BE2C (cell line): Measurements from ENCODE around the gene COL27A1.

Source experiments
- DNase-seq: peaks from one replicate; pipeline ENCODE4 v3.0.0-alpha.2; 2020
- H3K27me3 ChIP-seq: fragments of 250-450 bp; sonication (Bioruptor Pico); 2 replicates; pipeline ENCODE4 v1.5.1; 2020; ENCODE audit warnings: mild to moderate bottlenecking
- H3K36me3 ChIP-seq: fragments of 250-450 bp; sonication (Bioruptor Pico); 2 replicates; pipeline ENCODE4 v1.5.1; 2020; ENCODE audit warnings: mild to moderate bottlenecking
- H3K4me1 ChIP-seq: fragments of 250-450 bp; sonication (Bioruptor Pico); 2 replicates; pipeline ENCODE4 v1.5.1; 2020
- H3K4me3 ChIP-seq: 2 replicates; pipeline ENCODE4 v1.5.1; 2011; ENCODE audit warnings: low read depth, low read length
- H3K9me3 ChIP-seq: fragments of 250-450 bp; sonication (Bioruptor Pico); 2 replicates; pipeline ENCODE4 v1.5.1; 2020
- CTCF ChIP-seq: IDR thresholded peaks from 2 replicates; pipeline ENCODE4 v1.5.1; 2012; ENCODE audit warnings: mild to moderate bottlenecking, low read depth, low read length

COL27A1 gene

DNA sequence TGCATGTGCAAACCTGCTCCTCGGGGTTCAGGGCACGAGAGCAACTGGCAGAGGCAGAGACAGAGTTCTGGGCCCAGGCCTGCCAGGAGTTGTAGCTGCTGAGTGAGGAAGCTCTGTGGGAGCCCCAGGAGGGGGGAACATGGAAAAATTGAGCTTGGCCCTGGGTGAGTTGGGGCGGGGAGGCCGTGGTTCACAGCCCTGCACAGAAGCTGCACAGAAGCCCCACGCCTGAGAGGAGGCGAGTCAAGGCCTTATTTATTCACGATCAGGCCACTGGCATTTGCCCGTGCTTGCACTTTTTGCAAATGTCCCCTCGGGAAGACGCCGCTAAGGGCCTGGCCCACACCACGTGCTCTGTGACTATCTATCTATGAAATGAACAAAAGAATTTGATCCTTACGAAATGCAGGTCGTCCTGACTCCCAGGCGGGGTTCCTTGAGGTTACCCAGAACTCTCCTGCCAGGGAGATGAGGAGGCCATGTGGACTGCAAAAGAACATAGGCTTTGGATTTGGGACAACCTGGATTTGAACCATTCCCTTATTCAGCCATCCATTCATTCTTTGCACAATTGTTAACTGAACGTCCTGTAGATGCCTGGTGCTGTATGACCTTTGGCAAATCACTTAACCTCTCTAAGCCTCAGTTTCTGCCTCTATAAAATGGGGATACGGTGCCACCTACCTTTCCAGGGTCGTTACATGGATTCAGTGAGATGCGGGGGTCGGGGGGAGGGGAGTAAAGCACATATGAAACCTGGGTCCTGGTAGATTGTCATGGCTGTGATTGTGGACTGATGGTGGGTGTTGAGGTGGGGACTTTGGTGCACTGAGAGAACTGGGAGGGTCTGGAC, 17.9 kb downstream of the COL27A1 start:
- H3K4me1 ChIP-seq: peaks cover 11% of the 10 kb centered on the region
- DNase-seq: no peak
- no peaks in the 10 kb centered on the region for H3K36me3 ChIP-seq
- no peak for TF ChIP-seq CTCF
- no peaks in the 10 kb centered on the region for H3K27me3 ChIP-seq
- no peaks in the 10 kb centered on the region for H3K9me3 ChIP-seq
- no peak overlapping the region for H3K4me3 ChIP-seq

DNA sequence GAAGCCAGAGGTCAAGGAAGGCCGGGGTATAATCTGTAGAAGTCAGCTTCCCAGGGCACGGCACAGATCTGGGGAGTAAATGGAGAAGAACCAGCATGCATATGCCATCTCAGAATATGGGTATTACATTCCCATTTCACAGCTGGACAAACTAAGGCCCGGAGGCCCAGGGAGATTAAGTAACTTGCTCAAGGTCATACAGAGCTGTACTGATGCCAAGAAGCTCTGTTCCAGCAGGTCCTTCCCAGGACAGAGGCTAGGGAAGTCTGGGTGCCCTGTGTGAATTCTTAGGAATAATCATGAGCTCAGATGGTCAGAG, 19.2 kb downstream of the COL27A1 start:
- no peak for TF ChIP-seq CTCF
- H3K4me1 ChIP-seq: peaks cover 12% of the 10 kb centered on the region
- no peaks in the 10 kb centered on the region for H3K27me3 ChIP-seq

DNA sequence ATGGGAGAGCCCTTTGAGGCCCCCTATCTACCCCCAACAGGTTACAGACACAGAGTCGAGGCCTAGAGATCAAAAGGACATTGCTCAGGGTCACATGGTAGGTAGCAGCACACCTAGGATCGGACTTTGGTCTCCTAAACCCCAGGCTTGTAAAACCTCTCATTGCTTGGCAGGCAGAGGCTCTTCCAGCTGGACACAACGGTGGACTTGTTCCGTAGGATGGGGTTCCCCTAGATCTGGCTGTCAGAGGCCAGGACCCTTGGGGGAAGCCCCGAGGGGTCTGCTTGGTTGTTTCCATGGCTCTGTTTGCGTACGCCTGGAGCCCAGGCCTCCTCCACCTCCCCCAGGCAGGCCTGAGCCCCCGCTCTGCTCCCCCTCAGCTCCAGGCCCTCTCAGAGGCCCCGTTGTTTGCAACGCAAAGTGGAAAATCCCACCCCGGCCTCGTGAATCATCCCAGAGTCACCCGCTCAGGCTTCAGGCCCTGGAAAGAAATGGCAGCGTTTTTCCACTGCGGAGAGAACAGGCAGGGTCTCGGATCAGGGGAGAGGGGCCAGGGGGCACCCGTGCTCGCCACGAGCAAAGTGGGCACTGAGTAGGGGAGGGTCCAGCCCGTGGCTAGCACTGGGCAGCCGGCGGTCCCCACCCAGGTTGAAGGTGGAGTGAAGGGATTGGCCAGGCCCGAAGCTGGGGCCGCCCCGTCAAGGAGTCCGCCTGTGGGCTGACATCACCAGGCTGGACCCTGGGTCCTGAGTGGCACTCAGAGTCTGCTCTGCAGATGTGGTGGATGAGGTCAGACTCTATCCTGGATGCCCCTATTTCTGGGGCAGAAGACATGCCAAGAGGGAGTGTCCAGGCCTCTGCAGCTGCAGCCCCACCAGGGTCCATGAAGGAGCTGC, 19.8 kb downstream of the COL27A1 start:
- DNase-seq: no peak
- H3K4me3 ChIP-seq: no peak overlapping the region
- peaks cover 12% of the 10 kb centered on the region for H3K4me1 ChIP-seq
- no peak for TF ChIP-seq CTCF
- no peaks in the 10 kb centered on the region for H3K36me3 ChIP-seq
- no peaks in the 10 kb centered on the region for H3K27me3 ChIP-seq
- H3K9me3 ChIP-seq: no peaks in the 10 kb centered on the region

More for the DNA sequence above, 19.2 kb downstream of the COL27A1 start:
- Histone ChIP-seq H3K4me3 (no peak overlapping the region), H3K36me3 (no peaks in the 10 kb centered on the region), H3K9me3 (no peaks in the 10 kb centered on the region)
- no peak for DNase-seq

DNA sequence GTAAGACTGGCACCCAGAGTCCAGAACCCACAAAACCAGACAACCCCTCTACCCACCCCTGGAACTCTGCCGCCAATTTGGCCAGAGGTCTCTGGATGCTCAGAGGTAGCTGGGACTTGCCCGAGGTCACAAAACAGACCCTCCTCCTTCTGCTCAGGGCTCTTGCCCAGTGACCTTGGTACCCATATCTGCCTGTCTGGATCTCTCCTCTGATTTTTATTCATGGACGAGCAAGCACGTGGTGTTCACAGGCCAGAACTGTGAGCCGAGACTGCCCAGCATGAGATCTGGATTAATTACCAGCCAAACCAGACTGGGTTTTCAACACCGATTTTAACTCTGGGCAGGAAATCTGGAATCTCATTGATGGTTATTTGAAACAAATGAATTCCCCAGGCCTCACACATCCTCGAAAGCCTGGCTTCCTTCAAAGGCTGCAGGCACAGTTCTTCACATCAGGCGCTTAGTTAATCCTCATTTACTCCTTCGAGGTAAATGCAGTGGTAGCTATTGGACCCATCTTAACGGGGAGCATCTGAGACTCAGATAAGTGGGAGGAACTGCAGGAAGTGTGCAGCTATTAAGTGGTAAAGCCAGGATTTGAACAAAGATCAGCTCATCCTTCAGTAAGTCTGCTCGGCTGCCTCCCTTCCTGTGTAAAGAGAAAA, 21.4 kb downstream of the COL27A1 start:
- Histone ChIP-seq H3K36me3 (no peaks in the 10 kb centered on the region), H3K9me3 (no peaks in the 10 kb centered on the region), H3K4me3 (no peak overlapping the region), H3K27me3 (no peaks in the 10 kb centered on the region), H3K4me1 (peaks cover 12% of the 10 kb centered on the region)
- DNase-seq: no peak
- no peak for TF ChIP-seq CTCF

GRCh38 chr9:114177423-114178064, 22.2 kb downstream of the COL27A1 start:
- Histone ChIP-seq H3K4me1 (peaks cover 12% of the 10 kb centered on the region), H3K9me3 (no peaks in the 10 kb centered on the region), H3K4me3 (no peak overlapping the region), H3K27me3 (no peaks in the 10 kb centered on the region), H3K36me3 (no peaks in the 10 kb centered on the region)
- no peak for DNase-seq
- TF ChIP-seq CTCF: no peak
